HUDEP-2 (cell line): ENCODE measurements around the gene ZNF132.

ENCODE experiments used
- DNase-seq, 76 experiments: peaks; one replicate each; lab custom pipeline; 2025; ENCODE audit not compliant: unreplicated experiment in 76 of 76; lab: John Stamatoyannopoulos, UW

ZNF132 gene

GRCh38 chr19:58392945-58393724 lies 46.8 kb downstream of the ZNF132 start:
- no peak for DNase-seq

GRCh38 chr19:58388175-58388526 lies 51.8 kb downstream of the ZNF132 start:
- DNase-seq: no peak

GRCh38 chr19:58387338-58388174 lies 52.4 kb downstream of the ZNF132 start:
- peak in 2 of 76 experiments; percentile 17 to 31 for DNase-seq

- DNase-seq: peak in 75 of 76 experiments; percentile 91 to 100 (median 98)
Observed at GRCh38 chr19:58386576-58387337, 53.2 kb downstream of the ZNF132 start, which contains the start of gene RPS5. TSS of gene RPS5 (plus strand) at chr19:58387269. CDS start at chr19:58388138, 869 bp downstream.

- peak in 10 of 76 experiments; percentile 22 to 79 (median 50) for DNase-seq
Observed at GRCh38 chr19:58385891-58386575, 53.9 kb downstream of the ZNF132 start.

- DNase-seq: peak in 1 of 76 experiments; percentile 37
Observed at GRCh38 chr19:58385313-58385890, 54.6 kb downstream of the ZNF132 start.

- DNase-seq: no peak
Observed at GRCh38 chr19:58382997-58383603, 56.9 kb downstream of the ZNF132 start.
